ENCODE measurements around the gene TRIP13. TPM values are rescaled to one million over a fixed set of nuclear protein-coding genes. Genes with fewer than 3 reads are reported as not detected.

The TRIP13 gene
- total RNA-seq, 1 donor: 4.8 TPM

- DNase-seq (ENCODE audit: low read depth in 2 of 3, low spot score in 2 of 3): no peak
Measured at GRCh38 chr5:949815-950560, 57.3 kb downstream of the TRIP13 start.

DNA sequence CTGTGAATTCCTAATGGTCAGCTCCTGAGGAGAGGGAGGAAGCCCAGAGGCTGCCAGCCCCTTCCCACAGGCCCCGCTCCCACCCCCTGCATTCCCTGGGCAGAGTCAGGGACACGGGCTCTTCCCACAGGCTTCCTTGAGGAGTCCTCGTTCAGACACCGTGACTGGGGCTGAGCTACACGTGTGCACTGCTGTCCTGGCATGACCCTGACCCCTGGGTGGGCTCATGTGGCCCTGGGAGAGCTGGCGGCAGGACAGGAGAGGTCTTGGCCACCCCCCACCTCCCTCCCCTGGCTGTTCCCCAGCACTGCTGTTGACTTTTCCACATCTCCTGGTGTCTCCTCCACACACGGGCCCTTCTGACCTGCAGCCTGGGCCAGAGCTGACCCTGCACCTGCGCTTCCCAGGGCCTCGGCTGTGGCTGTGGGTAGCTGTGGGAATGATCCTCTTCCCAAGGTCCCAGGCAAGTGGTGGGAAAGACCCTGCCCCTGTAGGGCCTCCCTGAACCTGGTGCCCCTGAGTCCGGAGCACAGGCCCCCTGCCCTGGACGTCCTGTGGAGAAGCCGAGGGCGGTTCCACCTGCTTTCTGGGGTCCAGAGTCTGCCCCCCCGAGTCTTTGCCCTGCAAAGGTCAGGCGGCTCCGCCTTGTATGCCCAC is 59.4 kb downstream of the TRIP13 start:
- no peak for DNase-seq (ENCODE audit: low read depth in 2 of 3, low spot score in 2 of 3)

GRCh38 chr5:952597-953271 is 60.0 kb downstream of the TRIP13 start:
- DNase-seq (ENCODE audit: low read depth in 2 of 3, low spot score in 2 of 3): no peak

DNA sequence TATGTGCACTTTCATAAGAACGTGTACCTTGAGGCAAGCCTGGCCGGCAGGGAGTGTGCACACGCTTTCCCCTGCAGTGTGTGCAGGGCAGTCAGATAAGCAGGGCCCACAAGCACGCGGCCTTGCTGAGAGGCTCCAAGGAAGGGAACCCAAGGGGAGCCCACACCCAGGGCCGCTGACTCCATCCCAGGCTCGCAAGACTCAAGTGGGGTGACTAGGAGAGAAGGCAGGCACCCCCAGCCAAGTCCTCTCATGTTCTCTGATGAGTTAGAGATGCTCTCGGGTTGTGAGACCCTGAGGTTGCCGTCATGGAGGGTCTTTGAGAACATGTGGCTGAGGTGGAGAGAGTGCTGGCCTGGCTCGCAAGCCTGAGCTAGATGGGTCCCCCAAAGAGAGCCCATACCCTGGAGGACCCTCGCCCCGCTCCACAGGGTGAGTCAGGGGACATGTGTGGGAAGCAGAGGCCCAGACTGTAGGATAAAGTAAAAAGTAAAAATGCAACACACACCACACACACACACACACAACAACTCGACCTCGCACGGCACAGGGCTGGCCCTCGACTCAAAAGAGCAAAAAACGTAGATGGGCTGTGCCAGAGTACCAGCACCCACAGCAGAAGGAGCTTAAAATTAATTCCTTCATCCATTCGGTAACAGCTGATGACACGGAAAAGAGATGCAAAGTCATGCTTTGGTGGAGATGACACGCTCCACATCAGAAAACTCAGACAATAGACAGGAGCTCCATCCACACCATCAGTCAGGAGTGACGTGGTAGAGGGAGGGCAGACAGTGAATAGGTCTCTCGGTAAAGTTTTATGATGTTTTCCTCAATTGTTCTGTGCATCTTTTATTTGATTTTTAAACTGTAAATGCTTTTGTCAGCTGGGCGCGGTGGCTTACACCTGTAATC is 61.1 kb downstream of the TRIP13 start:
- no peak for DNase-seq (ENCODE audit: low read depth in 2 of 3, low spot score in 2 of 3)

DNA sequence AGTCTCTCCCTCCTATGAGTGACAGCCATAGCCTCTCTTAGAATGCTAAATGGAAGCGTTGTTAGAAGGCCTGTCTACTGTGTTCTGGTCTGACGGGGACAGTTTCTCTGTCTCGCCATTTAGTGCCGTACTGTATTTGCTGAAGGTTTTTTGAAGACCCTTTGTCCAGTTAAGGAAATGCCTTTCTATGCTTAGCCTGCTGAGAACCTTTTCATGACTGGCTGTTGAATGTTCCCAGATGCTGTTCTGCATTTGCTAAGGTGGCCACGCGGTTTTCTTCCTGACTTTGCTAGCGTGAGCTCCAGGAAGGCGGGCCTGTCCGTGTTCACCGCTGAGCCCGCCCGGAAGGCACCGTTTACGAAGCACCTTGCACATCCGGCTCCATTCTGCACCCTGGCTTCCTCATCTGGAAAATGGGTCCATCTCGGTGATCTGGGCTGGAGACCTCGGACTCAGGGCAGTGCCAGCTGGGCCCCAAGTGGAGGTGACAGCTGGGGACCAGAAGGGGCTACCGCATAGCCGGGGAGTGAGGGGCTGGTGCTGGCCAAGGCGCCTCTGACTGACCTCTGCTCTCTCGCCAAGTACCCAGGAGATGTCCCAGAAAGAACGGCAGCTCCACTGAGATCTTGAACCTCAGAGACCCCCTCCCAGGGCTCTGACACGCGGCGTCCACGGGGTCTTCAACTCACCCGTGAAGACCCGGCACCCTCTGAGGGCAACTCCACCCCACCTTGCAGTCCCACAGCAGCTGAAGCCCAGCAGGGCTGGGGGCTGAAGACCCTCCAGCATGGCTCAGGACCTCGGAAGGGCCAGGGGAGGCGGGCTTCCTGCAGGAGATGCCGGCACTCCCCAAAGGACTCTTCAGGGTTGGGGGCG is 63.4 kb downstream of the TRIP13 start:
- DNase-seq (ENCODE audit: low read depth in 2 of 3, low spot score in 2 of 3): no peak

DNA sequence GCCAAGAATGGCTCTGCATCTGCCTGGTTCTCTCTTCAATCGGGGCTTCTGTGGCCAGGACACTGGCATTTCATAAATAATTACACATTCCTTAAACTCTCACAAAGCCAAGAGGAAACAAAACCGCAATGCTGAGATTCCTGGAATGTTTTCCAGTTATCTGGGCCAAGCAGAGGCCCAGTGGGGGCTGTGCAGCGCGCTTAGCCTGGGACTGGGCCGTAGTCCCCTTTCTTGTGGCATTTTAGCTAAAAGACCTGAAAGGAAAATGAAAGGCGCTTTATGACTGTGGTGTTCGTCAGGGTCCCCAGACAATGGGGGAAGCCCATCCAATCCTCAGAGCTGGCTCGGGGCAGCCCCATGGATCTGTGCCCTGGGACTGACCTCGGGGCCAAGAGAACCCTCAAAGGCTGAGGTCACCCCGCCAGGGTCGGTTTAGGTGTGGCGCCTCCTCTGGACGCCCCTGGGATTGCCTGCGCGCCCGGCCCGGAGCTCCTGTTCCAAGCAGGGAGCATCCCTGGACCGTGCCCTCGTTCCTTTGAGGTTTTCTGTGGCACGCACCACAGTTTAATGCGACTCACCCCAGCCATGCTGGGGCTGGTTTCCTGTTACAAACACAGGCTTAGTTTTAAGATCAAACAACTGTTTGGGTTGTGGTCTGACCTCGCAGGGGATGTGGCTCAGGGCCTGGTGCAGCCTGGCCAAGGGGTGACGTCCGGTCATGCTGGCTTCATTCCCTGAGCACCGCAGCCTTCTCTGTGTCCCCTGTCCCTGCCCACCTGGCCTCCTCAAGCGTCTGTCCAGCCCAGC is 64.5 kb downstream of the TRIP13 start:
- peak in 1 of 3 donors; percentile 13 for DNase-seq (ENCODE audit: low read depth in 2 of 3, low spot score in 2 of 3)

DNA sequence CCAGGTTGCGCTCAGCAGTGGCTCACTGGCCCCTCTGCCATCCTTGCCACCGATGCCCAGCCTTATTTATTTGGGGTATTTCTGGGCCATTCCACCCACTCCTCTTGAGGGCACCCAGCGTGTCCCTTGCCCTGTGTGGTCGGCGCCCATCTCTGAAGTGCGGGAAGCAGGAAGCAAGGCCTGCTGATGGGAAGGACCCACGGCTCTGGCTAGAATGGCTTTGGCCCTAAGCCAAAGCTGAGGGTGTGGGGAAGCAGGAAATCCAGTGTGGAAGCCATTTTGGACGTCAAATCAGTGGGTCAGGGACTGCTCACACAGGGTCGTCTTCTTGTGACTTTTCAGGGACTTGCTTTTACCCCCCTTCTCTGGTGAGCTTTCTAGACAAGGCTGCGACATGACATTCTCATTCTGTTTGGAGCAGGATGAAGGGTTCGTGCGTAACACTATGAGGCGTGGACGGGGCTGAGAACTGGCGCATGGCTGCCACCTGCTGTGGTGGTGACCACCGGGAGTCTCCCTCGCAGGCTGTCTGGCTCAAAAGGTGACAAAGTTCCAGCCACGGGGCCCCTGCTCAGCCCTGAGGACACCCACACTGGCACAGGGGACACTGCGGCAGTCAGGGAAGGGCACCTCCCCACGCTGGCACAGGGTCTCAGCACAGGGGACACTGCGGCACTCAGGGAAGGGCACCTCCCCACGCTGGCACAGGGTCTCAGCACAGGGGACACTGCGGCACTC is 65.2 kb downstream of the TRIP13 start:
- no peak for DNase-seq (ENCODE audit: low read depth in 2 of 3, low spot score in 2 of 3)

GRCh38 chr5:958701-959571 is 66.3 kb downstream of the TRIP13 start:
- no peak for DNase-seq (ENCODE audit: low read depth in 2 of 3, low spot score in 2 of 3)

- DNase-seq (ENCODE audit: low read depth in 2 of 3, low spot score in 2 of 3): no peak
Measured at GRCh38 chr5:959581-960531, 67.2 kb downstream of the TRIP13 start.

GRCh38 chr5:960551-960950 is 67.9 kb downstream of the TRIP13 start:
- DNase-seq (ENCODE audit: low read depth in 2 of 3, low spot score in 2 of 3): no peak

- DNase-seq (ENCODE audit: low read depth in 2 of 3, low spot score in 2 of 3): no peak
Measured at GRCh38 chr5:961002-961710, 68.5 kb downstream of the TRIP13 start.

DNA sequence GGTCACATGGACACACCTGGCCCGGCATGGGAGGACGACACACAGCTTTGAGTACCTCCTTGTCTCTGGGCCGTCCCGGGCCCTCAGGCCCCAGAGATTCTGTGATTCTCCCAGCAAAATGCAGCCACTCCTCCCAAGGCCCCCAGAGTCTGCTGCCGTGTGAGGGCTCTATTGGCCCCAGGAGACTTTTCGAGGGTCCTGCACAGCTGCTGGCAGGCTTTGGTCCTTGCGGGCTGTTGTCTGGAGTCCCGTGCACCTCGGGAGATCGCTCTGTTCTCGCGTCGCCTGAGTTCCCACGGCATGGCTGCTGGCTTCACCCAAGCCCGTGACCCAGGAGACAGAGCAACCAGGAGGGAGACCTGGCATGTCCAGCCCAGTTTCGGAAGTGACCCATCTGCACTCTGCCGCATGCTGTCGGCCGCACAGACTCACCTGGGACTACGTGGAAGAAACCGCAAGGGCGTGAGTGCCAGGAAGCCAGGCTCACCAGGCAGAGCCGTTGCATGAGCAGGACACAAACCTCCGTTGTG is 69.1 kb downstream of the TRIP13 start:
- DNase-seq (ENCODE audit: low read depth in 2 of 3, low spot score in 2 of 3): no peak

- no peak for DNase-seq (ENCODE audit: low read depth in 2 of 3, low spot score in 2 of 3)
Measured at GRCh38 chr5:962386-962785, 69.7 kb downstream of the TRIP13 start.

GRCh38 chr5:962801-963200 is 70.1 kb downstream of the TRIP13 start:
- DNase-seq (ENCODE audit: low read depth in 2 of 3, low spot score in 2 of 3): no peak

DNA sequence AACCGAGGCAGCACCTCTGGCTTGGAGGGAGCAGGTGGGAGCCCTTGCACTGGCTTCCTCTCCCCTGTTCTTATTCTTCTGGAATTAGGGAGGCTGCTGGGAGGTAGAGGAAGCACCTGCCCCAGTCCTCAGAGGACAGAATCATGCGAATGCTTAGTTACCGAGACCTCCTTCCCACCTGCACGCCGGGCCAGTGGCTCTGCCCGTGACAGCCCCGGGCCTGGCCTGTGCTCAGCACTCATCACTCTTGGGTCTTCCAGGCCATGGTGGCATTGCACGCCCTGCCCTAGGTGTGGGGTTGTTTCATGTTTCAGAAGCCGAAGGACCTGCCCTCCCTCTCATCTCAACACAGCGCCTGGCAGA is 70.6 kb downstream of the TRIP13 start:
- DNase-seq (ENCODE audit: low read depth in 2 of 3, low spot score in 2 of 3): no peak

Measured in hematopoietic multipotent progenitor cell (in vitro differentiated cells).